K562 (cell line): ENCODE data around the gene G6PC3. TPM values are rescaled to one million over a fixed set of nuclear protein-coding genes. Genes with fewer than 3 reads are reported as not detected.

ENCODE experiments used
- ATAC-seq: fragments of 200-7000 bp; cut with Tn5 transposase; 3 replicates; pipeline ENCODE4 v1.9.1; 2020; ENCODE audit warnings: moderate library complexity
- BruUV-seq: library from RNA; stranded (reverse); fragments of 400-500 nt; replicated peaks from 2 replicates; lab custom pipeline; 2021; lab: Mats Ljungman, UMichigan
- CTCF ChIA-PET: fragments of 300-600 bp; formaldehyde crosslinking; extraction: SDS; loops from one replicate; lab custom pipeline; 2021; ENCODE audit warnings: low intra/inter-chr PET ratio; lab: Yijun Ruan, JAX
- POLR2A ChIA-PET: fragments of 300-600, 350-650 bp; sonication (Branson Sonifier 250); formaldehyde crosslinking; extraction: SDS; loops from one replicate; lab custom pipeline; 2021; ENCODE audit warnings: antibody characterized with exemption, inconsistent platforms; lab: Yijun Ruan, JAX
- DNase-seq, 4 experiments: peaks; one replicate each; pipeline versions ENCODE4 v3.0.0 to v3.0.0-alpha.2; 2011 to 2018; ENCODE audit warnings: low spot score in 3 of 4, mixed read lengths in 3 of 4; ENCODE audit errors: extremely low read depth in 1 of 4
- FAIRE-seq: peaks from 2 replicates; lab custom pipeline; 2011; peaks lifted over from hg19 to GRCh38; lab: Jason Lieb, UNC
- H2AFZ ChIP-seq: 2 replicates; pipeline ENCODE4 v1.6.0; 2011; ENCODE audit warnings: low read depth, low read length, control low read depth, inconsistent platforms
- H3K27ac ChIP-seq: fragments of 200-600 bp; 3 replicates; pipeline ENCODE4 v1.8.0; 2011; ENCODE audit warnings: low read depth, mild to moderate bottlenecking, control low read depth, inconsistent platforms, low read length, moderate library complexity, mixed read lengths; ENCODE audit errors: extremely low read depth
- H3K27me3 ChIP-seq, 2 experiments: fragments of 300-600 bp in 1 of 2; 2 replicates in 1 of 2; 3 replicates in 1 of 2; pipeline versions ENCODE4 v1.6.0 to v1.8.0; 2011; ENCODE audit warnings: inconsistent platforms in 2 of 2, low read length in 2 of 2, mild to moderate bottlenecking in 1 of 2, mixed read lengths in 1 of 2, moderate library complexity in 1 of 2; ENCODE audit not compliant: control insufficient read depth in 2 of 2, insufficient read depth in 2 of 2
- H3K36me3 ChIP-seq: fragments of 300-600 bp; 3 replicates; pipeline ENCODE4 v1.8.0; 2011; ENCODE audit warnings: mild to moderate bottlenecking, low read length, inconsistent platforms; ENCODE audit not compliant: control insufficient read depth, insufficient read depth
- H3K4me1 ChIP-seq, 2 experiments: fragments of 200-600 bp in 1 of 2; replicated peaks in 1 of 2; 2 replicates in 1 of 2; 3 replicates in 1 of 2; pipeline versions ENCODE4 v1.5.1 to v1.8.0; 2011; ENCODE audit warnings: inconsistent platforms in 2 of 2, low read length in 2 of 2, mild to moderate bottlenecking in 1 of 2, mixed read lengths in 1 of 2, moderate library complexity in 1 of 2; ENCODE audit not compliant: control insufficient read depth in 2 of 2, insufficient read depth in 2 of 2
- H3K4me2 ChIP-seq: 2 replicates; pipeline ENCODE4 v1.6.1; 2011; ENCODE audit warnings: low read length, control low read depth, inconsistent platforms, mixed read lengths; ENCODE audit not compliant: insufficient read depth
- H3K4me3 ChIP-seq: fragments of 200-600 bp; sonication (generic), shearing (Covaris generic); 2 replicates; pipeline ENCODE4 v1.5.1; 2016; ENCODE audit warnings: control low read depth, inconsistent platforms
- H3K79me2 ChIP-seq: fragments of 200-600 bp; 3 replicates; pipeline ENCODE4 v1.8.0; 2011; ENCODE audit warnings: low read length, inconsistent platforms; ENCODE audit not compliant: control insufficient read depth, insufficient read depth
- H3K9ac ChIP-seq, 2 experiments: 2 replicates each; pipeline versions ENCODE4 v1.6.0 to v1.6.1; 2011; ENCODE audit warnings: low read depth in 2 of 2, low read length in 2 of 2, control low read depth in 1 of 2, inconsistent platforms in 1 of 2, mild to moderate bottlenecking in 1 of 2, mixed read lengths in 1 of 2; ENCODE audit not compliant: insufficient read depth in 1 of 2
- H3K9me1 ChIP-seq: one replicate; pipeline ENCODE4 v1.6.0; 2011; ENCODE audit warnings: inconsistent platforms, mild to moderate bottlenecking, low read length, moderate library complexity; ENCODE audit not compliant: control insufficient read depth, insufficient read depth
- H3K9me3 ChIP-seq: replicated peaks from 2 replicates; pipeline ENCODE4 v1.5.1; 2011; ENCODE audit warnings: low read depth, low read length, inconsistent platforms; ENCODE audit not compliant: control insufficient read depth, insufficient read depth
- H4K20me1 ChIP-seq: replicated peaks from 2 replicates; pipeline ENCODE4 v1.6.1; 2011; ENCODE audit warnings: low read length, inconsistent platforms, mixed read lengths; ENCODE audit not compliant: control insufficient read depth, insufficient read depth
- BHLHE40 ChIP-seq: IDR thresholded peaks from 2 replicates; pipeline ENCODE4 v1.6.1; 2011; ENCODE audit warnings: low read length, improper control_type of control experiment
- CBFA2T2 ChIP-seq: fragments of 450-650 bp; conservative IDR thresholded peaks from 2 replicates; pipeline ENCODE4 v1.6.1; 2017; ENCODE audit warnings: mild to moderate bottlenecking
- CEBPB ChIP-seq: fragments of 450-650 bp; IDR thresholded peaks from 2 replicates; pipeline ENCODE4 v1.6.1; 2016; ENCODE audit warnings: missing genetic modification characterization, missing compliant biosample characterization
- CXXC5 ChIP-seq: fragments of 250-450 bp; sonication (Bioruptor Pico); IDR thresholded peaks from 2 replicates; pipeline ENCODE4 v1.8.0; 2022; ENCODE audit warnings: inconsistent platforms, mild to moderate bottlenecking, moderate library complexity
- DPF2 ChIP-seq: fragments of 450-650 bp; IDR thresholded peaks from 2 replicates; pipeline ENCODE4 v1.6.1; 2016
- EGR1 ChIP-seq: fragments of 450-650 bp; conservative IDR thresholded peaks from 2 replicates; pipeline ENCODE4 v1.6.1; 2017; ENCODE audit warnings: mild to moderate bottlenecking
- HDGF ChIP-seq: fragments of 450-650 bp; IDR thresholded peaks from 2 replicates; pipeline ENCODE4 v1.6.1; 2016
- LCOR ChIP-seq: sonication (generic); formaldehyde crosslinking; IDR thresholded peaks from 2 replicates; pipeline ENCODE4 v1.8.0; 2022; ENCODE audit warnings: mild to moderate bottlenecking, missing genetic modification reagents
- NCOR1 ChIP-seq: fragments of 450-650 bp; IDR thresholded peaks from 2 replicates; pipeline ENCODE4 v1.6.1; 2016; ENCODE audit warnings: mild to moderate bottlenecking, moderate library complexity
- SMAD3 ChIP-seq: fragments of 450-650 bp; formaldehyde crosslinking; conservative IDR thresholded peaks from 2 replicates; pipeline ENCODE4 v1.4.0; 2020; ENCODE audit warnings: mild to moderate bottlenecking
- ZEB2 ChIP-seq: fragments of 450-650 bp; IDR thresholded peaks from 2 replicates; pipeline ENCODE4 v1.6.1; 2016
- ZKSCAN8 ChIP-seq: fragments of 200-800 bp; sonication (Bioruptor generic); IDR thresholded peaks from 2 replicates; pipeline ENCODE4 v1.6.1; 2016; ENCODE audit warnings: missing genetic modification characterization, missing compliant biosample characterization
- ZNF12 ChIP-seq: sonication (generic); formaldehyde crosslinking; IDR thresholded peaks from 2 replicates; pipeline ENCODE4 v1.4.0; 2020; ENCODE audit warnings: mild to moderate bottlenecking, missing genetic modification reagents
- ZNF24 ChIP-seq: fragments of 450-650 bp; IDR thresholded peaks from 2 replicates; pipeline ENCODE4 v1.6.1; 2016
- ZNF589 ChIP-seq: fragments of 200-800 bp; sonication (Bioruptor generic); IDR thresholded peaks from 2 replicates; pipeline ENCODE4 v1.6.1; 2016; ENCODE audit warnings: low read depth, missing genetic modification characterization, missing compliant biosample characterization
- ZNF76 ChIP-seq: fragments of 250-450 bp; sonication (Bioruptor Pico); IDR thresholded peaks from 2 replicates; pipeline ENCODE4 v1.4.0; 2020; ENCODE audit warnings: mild to moderate bottlenecking, moderate library complexity, borderline replicate concordance
- WGBS: fragments of 100-300 bp; shearing (Covaris generic); methylation state at CpG from one replicate; pipeline ENCODE4 v1.1.6; 2016; ENCODE audit warnings: low coverage, mixed read lengths; ENCODE audit not compliant: insufficient coverage; ENCODE audit errors: missing lambda C conversion rate; 5-methylcytosine and 5-hydroxymethylcytosine counted together
- in situ Hi-C: fragments of 300-500 bp; cut with MboI; formaldehyde crosslinking; loops from 4 replicates; pipeline ENCODE4 v1.15.0; 2018; ENCODE audit warnings: inconsistent platforms, mixed read lengths
- intact Hi-C: fragments of 100-400 bp; cut with micrococcal nuclease; formaldehyde crosslinking; loops from 2 replicates; pipeline ENCODE4 v1.14.2; 2022
- polyA plus RNA-seq, 8 experiments: library from polyadenylated mRNA; depleted of rRNA in 4 of 8; stranded (reverse) in 5 of 8; unstranded in 3 of 8; fragments of >200 nt; fragmentation: Nextera tagmentation in 2 of 8; fragmentation: Illumina TruSeq in 1 of 8; extraction: Ambion mirVana in 2 of 8; extraction: Trizol in 1 of 8; gene quantifications; 2 replicates each; pipeline versions ENCODE4 v1.2.1 to v1.2.3, GENCODE V29; 2011 to 2014; ENCODE audit warnings: inconsistent platforms in 1 of 8, missing spikeins in 1 of 8
- total RNA-seq, 7 experiments: library from RNA; depleted of rRNA in 6 of 7; stranded (reverse); fragments of >200 nt in 6 of 7; fragmentation: Illumina TruSeq in 2 of 7; extraction: Trizol in 2 of 7; gene quantifications; 2 replicates each; pipeline versions ENCODE4 v1.2.1 to v1.2.3, GENCODE V29; 2011 to 2021; ENCODE audit warnings: low replicate concordance in 1 of 7
- TF ChIP-seq, protein P1 (sequence below): sonication (generic); formaldehyde crosslinking; IDR thresholded peaks from 2 replicates; pipeline ENCODE4 v1.5.0; 2020; ENCODE audit warnings: missing genetic modification reagents
- TF ChIP-seq, protein P2 (sequence below): fragments of 250-450 bp; sonication (Bioruptor Pico); IDR thresholded peaks from 2 replicates; pipeline ENCODE4 v1.5.0; 2020; ENCODE audit warnings: mild to moderate bottlenecking

G6PC3 gene
- total and polyA plus RNA-seq, 9 of the 15 experiments (the other 6 are each of a cell fraction or from before 2014, with no cell fraction given) = 10.4 to 57.8 (median 31.1) TPM

DNA sequence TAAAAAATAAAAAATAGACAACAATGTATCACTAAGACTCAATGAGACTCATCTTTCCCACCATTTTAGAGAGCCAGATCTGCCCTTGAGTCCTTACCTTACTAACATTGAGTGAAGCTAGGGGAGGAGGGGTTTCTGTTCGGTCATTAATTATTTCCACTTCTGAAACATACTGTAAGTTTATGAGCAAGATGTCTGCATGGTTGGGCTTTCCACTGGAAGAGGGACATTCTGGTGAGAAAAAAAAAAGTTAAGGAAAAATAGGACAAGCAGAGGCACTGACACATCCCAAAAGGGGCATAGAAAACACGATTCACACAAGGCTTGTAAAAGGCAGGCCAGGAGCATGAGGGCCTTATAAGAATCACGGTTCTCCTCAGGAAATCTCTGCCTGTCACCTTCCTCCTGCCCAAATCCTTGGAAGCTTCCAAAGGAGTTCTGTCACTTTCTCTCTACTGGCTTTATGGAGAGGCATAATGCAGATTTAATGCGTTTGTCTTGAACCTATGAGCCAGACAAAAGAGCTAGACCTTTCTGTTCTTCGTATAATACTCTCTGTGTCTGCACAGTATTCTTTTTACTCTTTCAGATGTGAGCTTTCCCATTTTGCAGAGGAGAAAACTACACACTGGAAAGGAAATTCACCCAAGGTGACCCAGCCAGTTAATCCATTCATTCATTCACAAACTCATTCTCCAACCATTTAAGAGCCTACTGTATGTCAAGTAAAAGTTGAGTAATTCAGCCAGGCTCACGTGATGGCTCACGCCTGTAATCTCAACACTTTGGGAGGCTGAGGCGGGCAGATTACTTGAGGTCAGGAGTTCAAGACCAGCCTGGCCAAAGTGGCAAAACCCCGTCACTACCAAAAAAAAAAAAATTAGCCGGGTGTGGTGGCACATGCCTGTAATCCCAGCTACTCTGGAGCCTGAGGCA lies 6.6 kb upstream of the G6PC3 start:
- peak in 1 of 4 experiments; percentile 42 for DNase-seq
- WGBS = 24% methylated on average over 9 of the region's 10 CpGs
- H3K4me1 ChIP-seq = peaks cover 18 to 23% of the 10 kb centered on the region in 2 experiments; a peak in 3 of 5 replicates
- H3K9ac ChIP-seq = no peak overlapping the region
- H3K9me1 ChIP-seq = no peaks in the 10 kb centered on the region
- in situ Hi-C loops = no loop called here
- peak; percentile 70 for FAIRE-seq
- peaks cover 50% of the 10 kb centered on the region for H3K36me3 ChIP-seq
- peaks cover 74% of the 10 kb centered on the region for H3K79me2 ChIP-seq
- peak overlapping the region; percentile 29; the same call in 1 of the 3 replicates for H3K27ac ChIP-seq
- BruUV-seq = no TSS peak
- H4K20me1 ChIP-seq = peaks cover 10% of the 10 kb centered on the region; the same call in 1 of the 2 replicates
- H2AFZ ChIP-seq = no peak overlapping the region
- peak overlapping the region; percentile 94; the same call in 1 of the 2 replicates for H3K4me3 ChIP-seq
- intact Hi-C loops = no loop called here
- ChIA-PET POLR2A (interaction anchor here (0.6 to 1.5 kb wide), 4 partner anchors 9 to 35 kb away, joined by 3 to 4 read pairs (median 3); no protein-coding TSS in a partner anchor), CTCF (no interaction called here)
- H3K4me2 ChIP-seq = peak overlapping the region; percentile 26
- H3K27me3 ChIP-seq = no peaks in the 10 kb centered on the region
- no peak for ATAC-seq
- H3K9me3 ChIP-seq = no peaks in the 10 kb centered on the region
- peak; percentile 63 for TF ChIP-seq CEBPB (tag)
- TF ChIP-seq HDGF = no peak
- TF ChIP-seq NCOR1 = 0 out of 2 replicates have a peak, but pooled peaks have one; percentile 34
- TF ChIP-seq DPF2 = peak; percentile 33; the same call in 1 of the 2 replicates
- peak; percentile 86 for TF ChIP-seq ZNF24
- no peak for TF ChIP-seq ZNF76
- TF ChIP-seq, protein P1, sequence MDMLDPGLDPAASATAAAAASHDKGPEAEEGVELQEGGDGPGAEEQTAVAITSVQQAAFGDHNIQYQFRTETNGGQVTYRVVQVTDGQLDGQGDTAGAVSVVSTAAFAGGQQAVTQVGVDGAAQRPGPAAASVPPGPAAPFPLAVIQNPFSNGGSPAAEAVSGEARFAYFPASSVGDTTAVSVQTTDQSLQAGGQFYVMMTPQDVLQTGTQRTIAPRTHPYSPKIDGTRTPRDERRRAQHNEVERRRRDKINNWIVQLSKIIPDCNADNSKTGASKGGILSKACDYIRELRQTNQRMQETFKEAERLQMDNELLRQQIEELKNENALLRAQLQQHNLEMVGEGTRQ (CRISPR knock-in tag) = peak; percentile 81
- TF ChIP-seq ZNF12 (CRISPR knock-in tag) = no peak
- no peak for TF ChIP-seq SMAD3 (CRISPR knock-in tag)
- peak; percentile 52 for TF ChIP-seq CBFA2T2
- no peak for TF ChIP-seq ZKSCAN8 (CRISPR knock-in tag)
- peak; percentile 80 for TF ChIP-seq BHLHE40
- TF ChIP-seq CXXC5 (CRISPR knock-in tag) = peak; percentile 42
- no peak for TF ChIP-seq LCOR
- TF ChIP-seq ZEB2 = no peak
- no peak for TF ChIP-seq EGR1
- TF ChIP-seq ZNF589 (CRISPR knock-in tag) = no peak
- TF ChIP-seq, protein P2, sequence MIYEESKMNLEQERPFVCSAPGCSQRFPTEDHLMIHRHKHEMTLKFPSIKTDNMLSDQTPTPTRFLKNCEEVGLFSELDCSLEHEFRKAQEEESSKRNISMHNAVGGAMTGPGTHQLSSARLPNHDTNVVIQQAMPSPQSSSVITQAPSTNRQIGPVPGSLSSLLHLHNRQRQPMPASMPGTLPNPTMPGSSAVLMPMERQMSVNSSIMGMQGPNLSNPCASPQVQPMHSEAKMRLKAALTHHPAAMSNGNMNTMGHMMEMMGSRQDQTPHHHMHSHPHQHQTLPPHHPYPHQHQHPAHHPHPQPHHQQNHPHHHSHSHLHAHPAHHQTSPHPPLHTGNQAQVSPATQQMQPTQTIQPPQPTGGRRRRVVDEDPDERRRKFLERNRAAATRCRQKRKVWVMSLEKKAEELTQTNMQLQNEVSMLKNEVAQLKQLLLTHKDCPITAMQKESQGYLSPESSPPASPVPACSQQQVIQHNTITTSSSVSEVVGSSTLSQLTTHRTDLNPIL (CRISPR knock-in tag) = no peak
